Fibroblast of lung (primary cell): Measurements from ENCODE around the gene IGFL2. TPM values are rescaled to one million over a fixed set of nuclear protein-coding genes. Genes with fewer than 3 reads are reported as not detected.

Source experiments
- DNase-seq, 2 donors: peaks; one replicate each; pipeline versions ENCODE4 v3.0.0 to v3.0.0-alpha.2; 2010; ENCODE audit warnings: low read depth in 2 of 2
- H2AFZ ChIP-seq: 2 replicates; pipeline ENCODE4 v1.5.1; 2012; ENCODE audit warnings: low read length, control low read depth, inconsistent platforms
- H3K27ac ChIP-seq: 2 replicates; pipeline ENCODE4 v1.5.1; 2011; ENCODE audit warnings: low read length, control low read depth; ENCODE audit not compliant: insufficient read depth
- H3K27me3 ChIP-seq: 2 replicates; pipeline ENCODE4 v1.5.1; 2011; ENCODE audit warnings: mild to moderate bottlenecking, low read length; ENCODE audit not compliant: control insufficient read depth, insufficient read depth
- H3K36me3 ChIP-seq: 2 replicates; pipeline ENCODE4 v1.5.1; 2011; ENCODE audit warnings: low read length; ENCODE audit not compliant: control insufficient read depth, insufficient read depth
- H3K4me1 ChIP-seq: 2 replicates; pipeline ENCODE4 v1.5.1; 2011; ENCODE audit warnings: low read length; ENCODE audit not compliant: control insufficient read depth, insufficient read depth; ENCODE audit errors: extremely low read depth
- H3K4me2 ChIP-seq: 2 replicates; pipeline ENCODE4 v1.5.1; 2011; ENCODE audit warnings: low read length, control low read depth; ENCODE audit not compliant: insufficient read depth; ENCODE audit errors: extremely low read depth
- H3K4me3 ChIP-seq, 4 experiments: fragments of 200-600 bp in 1 of 4; sonication (generic) in 1 of 4; replicated peaks in 1 of 4; 2 replicates each; pipeline ENCODE4 v1.5.1; 2011 to 2016; ENCODE audit warnings: low read length in 4 of 4, low read depth in 3 of 4, mild to moderate bottlenecking in 3 of 4, control low read depth in 2 of 4, inconsistent platforms in 1 of 4, mixed read lengths in 1 of 4; ENCODE audit not compliant: insufficient read depth in 1 of 4; ENCODE audit errors: control extremely low read depth in 1 of 4
- H3K79me2 ChIP-seq: 2 replicates; pipeline ENCODE4 v1.5.1; 2012; ENCODE audit warnings: mild to moderate bottlenecking, low read length, inconsistent platforms; ENCODE audit not compliant: control insufficient read depth, insufficient read depth
- H3K9ac ChIP-seq: 2 replicates; pipeline ENCODE4 v1.5.1; 2011; ENCODE audit warnings: mild to moderate bottlenecking, low read length, control low read depth; ENCODE audit not compliant: insufficient read depth
- H3K9me3 ChIP-seq: 2 replicates; pipeline ENCODE4 v1.5.1; 2012; ENCODE audit warnings: low read depth, low read length; ENCODE audit not compliant: control insufficient read depth, insufficient read depth
- H4K20me1 ChIP-seq: 2 replicates; pipeline ENCODE4 v1.5.1; 2011; ENCODE audit warnings: low read length; ENCODE audit not compliant: control insufficient read depth, insufficient read depth; ENCODE audit errors: extremely low read depth
- EZH2 ChIP-seq: IDR thresholded peaks from 2 replicates; pipeline ENCODE4 v1.5.1; 2012; ENCODE audit warnings: low read length, control low read depth, mild to moderate bottlenecking; ENCODE audit errors: missing control alignments
- polyA plus RNA-seq, 2 donors: library from polyadenylated mRNA; depleted of rRNA in 1 of 2; stranded (reverse) in 1 of 2; unstranded in 1 of 2; fragments of >200 nt; gene quantifications; 2 replicates each; pipeline ENCODE4 v1.2.1, GENCODE V29; 2011 to 2012; ENCODE audit warnings: missing spikeins in 1 of 2
- total RNA-seq: library from RNA; depleted of rRNA; stranded (reverse); fragments of >200 nt; gene quantifications from 2 replicates; pipeline ENCODE4 v1.2.1, GENCODE V29; 2014
- TF ChIP-seq, protein P1 (sequence below), 2 donors: IDR thresholded peaks in 1 of 2; conservative IDR thresholded peaks in 1 of 2; 1 replicate in 1 of 2; 2 replicates in 1 of 2; pipeline ENCODE4 v1.5.1; 2011 to 2012; ENCODE audit warnings: low read length in 2 of 2, control low read depth in 1 of 2, inconsistent platforms in 1 of 2, low read depth in 1 of 2, mild to moderate bottlenecking in 1 of 2

Gene IGFL2
- total and polyA plus RNA-seq, 2 donors (not counting 1 experiment from before 2014, with no cell fraction given) = not detected

DNA sequence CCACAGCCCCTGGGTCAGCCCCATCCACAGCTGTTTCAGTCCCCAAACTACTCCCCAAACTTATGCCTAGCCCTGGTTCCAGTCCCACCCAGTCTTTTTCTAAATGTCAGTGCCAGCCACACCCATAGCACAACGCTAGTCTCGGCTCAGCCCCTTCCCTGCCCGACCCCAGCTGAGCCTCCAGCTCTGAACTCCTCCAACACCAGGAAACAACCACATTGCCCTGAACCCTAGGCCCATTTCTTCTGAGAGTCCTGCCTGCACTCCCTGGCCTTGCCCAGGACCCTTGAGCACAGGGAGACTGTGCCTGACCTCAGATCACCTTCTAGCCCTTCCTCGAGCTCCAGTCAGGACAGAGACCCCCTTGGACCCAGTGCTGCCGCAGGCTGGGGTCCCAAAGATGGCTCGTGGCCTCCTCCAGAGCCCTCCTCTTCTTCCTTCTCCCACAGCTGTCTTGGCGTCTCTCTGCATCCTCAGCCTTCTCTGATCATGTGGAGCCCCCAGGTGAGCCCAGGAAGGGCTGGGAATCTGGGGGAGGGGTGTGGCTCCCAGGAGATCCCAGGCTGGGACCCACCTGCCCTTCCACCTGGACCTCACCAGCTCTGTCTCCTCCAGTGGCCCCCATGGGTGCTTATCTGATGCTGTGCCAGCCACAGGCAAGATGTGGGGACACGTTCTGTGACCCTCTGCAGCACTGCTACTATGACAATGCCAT lies 48.5 kb downstream of the IGFL2 start:
- H3K27ac ChIP-seq = no peak overlapping the region
- H3K4me3 ChIP-seq = no peak overlapping the region
- no peak overlapping the region for H2AFZ ChIP-seq
- H3K36me3 ChIP-seq = no peaks in the 10 kb centered on the region
- H3K9me3 ChIP-seq = no peaks in the 10 kb centered on the region
- no peak for DNase-seq
- no peak overlapping the region for H3K9ac ChIP-seq
- peaks cover 10% of the 10 kb centered on the region for H3K27me3 ChIP-seq
- H3K79me2 ChIP-seq = no peaks in the 10 kb centered on the region
- no peak for TF ChIP-seq EZH2
- TF ChIP-seq, protein P1, sequence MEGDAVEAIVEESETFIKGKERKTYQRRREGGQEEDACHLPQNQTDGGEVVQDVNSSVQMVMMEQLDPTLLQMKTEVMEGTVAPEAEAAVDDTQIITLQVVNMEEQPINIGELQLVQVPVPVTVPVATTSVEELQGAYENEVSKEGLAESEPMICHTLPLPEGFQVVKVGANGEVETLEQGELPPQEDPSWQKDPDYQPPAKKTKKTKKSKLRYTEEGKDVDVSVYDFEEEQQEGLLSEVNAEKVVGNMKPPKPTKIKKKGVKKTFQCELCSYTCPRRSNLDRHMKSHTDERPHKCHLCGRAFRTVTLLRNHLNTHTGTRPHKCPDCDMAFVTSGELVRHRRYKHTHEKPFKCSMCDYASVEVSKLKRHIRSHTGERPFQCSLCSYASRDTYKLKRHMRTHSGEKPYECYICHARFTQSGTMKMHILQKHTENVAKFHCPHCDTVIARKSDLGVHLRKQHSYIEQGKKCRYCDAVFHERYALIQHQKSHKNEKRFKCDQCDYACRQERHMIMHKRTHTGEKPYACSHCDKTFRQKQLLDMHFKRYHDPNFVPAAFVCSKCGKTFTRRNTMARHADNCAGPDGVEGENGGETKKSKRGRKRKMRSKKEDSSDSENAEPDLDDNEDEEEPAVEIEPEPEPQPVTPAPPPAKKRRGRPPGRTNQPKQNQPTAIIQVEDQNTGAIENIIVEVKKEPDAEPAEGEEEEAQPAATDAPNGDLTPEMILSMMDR (conservative IDR thresholded peaks at IDR 0.05 in 1 of 2, IDR thresholded peaks at IDR 0.05 in 1 of 2; ENCODE audit: low read depth in 1 of 2, low read length in 2 of 2) = no peak
- H3K4me1 ChIP-seq = peaks cover 2% of the 10 kb centered on the region
- no peak overlapping the region for H3K4me2 ChIP-seq
- H4K20me1 ChIP-seq = no peaks in the 10 kb centered on the region

DNA sequence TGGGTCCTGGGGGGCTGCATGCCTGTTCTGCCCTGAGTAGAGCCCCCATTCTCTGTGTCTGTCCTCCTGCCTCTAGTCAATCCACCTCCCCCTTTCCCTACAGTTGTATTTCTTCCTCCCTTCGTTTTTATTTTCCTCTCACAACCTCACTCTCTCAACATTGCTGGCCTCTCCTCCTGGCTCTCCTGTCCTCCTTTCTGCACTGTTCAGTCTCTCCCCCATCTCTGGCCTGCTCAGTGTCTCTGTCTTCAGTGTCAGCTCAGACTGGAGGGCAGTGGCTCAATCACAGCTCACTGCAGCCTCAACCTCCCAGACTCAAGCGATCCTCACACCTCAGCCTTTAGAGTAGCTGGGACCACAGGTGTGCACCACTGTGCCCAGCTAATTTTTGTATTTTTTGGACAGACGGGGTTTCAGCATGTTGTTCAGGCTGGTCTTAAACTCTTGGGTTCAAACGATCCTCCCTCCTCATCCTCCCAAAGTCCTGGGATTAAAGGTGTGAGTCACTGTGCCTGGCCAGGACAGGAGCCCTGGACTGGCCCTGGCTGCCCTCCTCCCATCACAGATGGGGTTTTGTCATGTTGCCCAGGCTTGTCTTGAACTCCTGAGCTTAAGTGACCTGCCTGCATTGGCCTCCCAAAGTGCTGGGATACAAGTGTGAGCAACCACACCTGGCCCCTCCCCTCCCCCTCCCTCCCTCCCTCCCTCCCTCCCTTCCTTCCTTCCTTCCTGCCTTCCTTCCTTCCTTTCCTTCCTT lies 49.5 kb downstream of the IGFL2 start:
- H3K27ac ChIP-seq = no peak overlapping the region

DNA sequence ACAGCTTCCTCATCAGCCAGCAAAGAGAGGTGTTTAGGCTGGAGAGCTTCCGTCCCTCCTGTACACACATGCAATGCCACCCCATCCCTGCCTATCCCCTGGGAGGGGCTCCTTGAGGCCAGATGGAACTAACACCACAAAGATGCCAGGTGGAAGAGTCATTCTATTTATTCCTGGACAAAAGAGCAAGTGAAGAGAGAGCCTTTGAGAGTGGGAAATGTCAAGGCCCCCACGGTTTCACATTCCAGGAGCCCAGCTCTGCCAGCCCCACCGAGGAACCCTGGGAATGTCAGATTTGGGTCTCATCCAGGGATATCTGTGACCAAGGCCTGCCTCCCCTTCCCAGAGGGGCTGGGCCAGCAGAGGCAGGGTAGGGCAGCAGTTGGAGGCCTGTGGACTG lies 50.7 kb downstream of the IGFL2 start:
- Histone ChIP-seq H4K20me1 (no peaks in the 10 kb centered on the region), H3K4me2 (no peak overlapping the region), H3K27me3 (peaks cover 8% of the 10 kb centered on the region)

More for the DNA sequence above, 49.5 kb downstream of the IGFL2 start:
- H3K9ac ChIP-seq = no peak overlapping the region
- TF ChIP-seq, protein P1 (conservative IDR thresholded peaks at IDR 0.05 in 1 of 2, IDR thresholded peaks at IDR 0.05 in 1 of 2; ENCODE audit: low read depth in 1 of 2, low read length in 2 of 2) = no peak
- no peak for TF ChIP-seq EZH2
- no peak overlapping the region for H3K4me3 ChIP-seq
- no peak for DNase-seq
- H3K4me1 ChIP-seq = peaks cover 2% of the 10 kb centered on the region
- H2AFZ ChIP-seq = no peak overlapping the region
- no peaks in the 10 kb centered on the region for H4K20me1 ChIP-seq
- H3K4me2 ChIP-seq = no peak overlapping the region
- peaks cover 8% of the 10 kb centered on the region for H3K27me3 ChIP-seq
- no peaks in the 10 kb centered on the region for H3K79me2 ChIP-seq
- no peaks in the 10 kb centered on the region for H3K36me3 ChIP-seq
- no peaks in the 10 kb centered on the region for H3K9me3 ChIP-seq

More for the DNA sequence above, 50.7 kb downstream of the IGFL2 start:
- H2AFZ ChIP-seq = no peak overlapping the region
- H3K9me3 ChIP-seq = no peaks in the 10 kb centered on the region
- H3K4me3 ChIP-seq = no peak overlapping the region
- no peaks in the 10 kb centered on the region for H3K36me3 ChIP-seq
- H3K27ac ChIP-seq = no peak overlapping the region
- H3K79me2 ChIP-seq = no peaks in the 10 kb centered on the region
- no peak overlapping the region for H3K9ac ChIP-seq
- no peaks in the 10 kb centered on the region for H3K4me1 ChIP-seq
- peak in 1 of 2 donors; percentile 49 for DNase-seq
- TF ChIP-seq EZH2 = no peak
- TF ChIP-seq, protein P1 (conservative IDR thresholded peaks at IDR 0.05 in 1 of 2, IDR thresholded peaks at IDR 0.05 in 1 of 2; ENCODE audit: low read depth in 1 of 2, low read length in 2 of 2) = no peak
